ENCODE results near the gene ILK. TPM values are rescaled to one million over a fixed set of nuclear protein-coding genes. Genes with fewer than 3 reads are reported as not detected.

The ILK gene
- total RNA-seq, 1 experiment from 2014 or later = 86.5 TPM

DNA sequence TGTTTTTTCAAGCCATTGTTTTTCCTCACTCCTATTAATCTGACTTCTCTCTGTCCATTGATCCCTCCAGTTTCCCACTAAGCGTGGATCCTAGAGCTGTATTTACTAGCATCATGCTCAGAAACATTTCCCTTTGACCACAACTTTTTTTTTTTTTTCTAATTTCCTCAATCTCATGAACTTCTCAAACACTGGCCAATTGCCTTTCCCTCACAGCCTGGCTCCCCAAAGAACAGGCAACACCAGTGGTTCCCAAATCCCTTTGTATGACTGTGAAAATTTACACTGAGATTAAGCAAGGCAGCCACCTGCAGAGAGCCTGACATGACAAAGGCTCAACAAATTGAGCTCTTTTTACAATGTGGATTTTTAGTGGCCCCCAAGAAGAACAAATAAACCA lies 17.1 kb downstream of the ILK start:
- Histone ChIP-seq H3K4me1 (ENCODE audit: insufficient read depth, low read length, poor library complexity, severe bottlenecking) (peaks cover 10% of the 10 kb centered on the region), H3K9me3 (ENCODE audit: low read depth, low read length, poor library complexity, severe bottlenecking) (no peaks in the 10 kb centered on the region), H3K4me3 (ENCODE audit: low read depth, low read length, poor library complexity, severe bottlenecking) (no peak overlapping the region), H3K27ac (ENCODE audit: low read depth, low read length, poor library complexity, severe bottlenecking) (no peak overlapping the region), H3K27me3 (replicated peaks; ENCODE audit: insufficient read depth, low read depth, low read length, poor library complexity) (no peaks in the 10 kb centered on the region), H3K36me3 (ENCODE audit: insufficient read depth, low read length, poor library complexity, severe bottlenecking) (no peaks in the 10 kb centered on the region)
- ChIA-PET POLR2A (ENCODE audit: low non-redundant PET) (no interaction called here), CTCF (no interaction called here)
- no TSS peak for BruUV-seq (replicated peaks)
- TF ChIP-seq, protein P1, sequence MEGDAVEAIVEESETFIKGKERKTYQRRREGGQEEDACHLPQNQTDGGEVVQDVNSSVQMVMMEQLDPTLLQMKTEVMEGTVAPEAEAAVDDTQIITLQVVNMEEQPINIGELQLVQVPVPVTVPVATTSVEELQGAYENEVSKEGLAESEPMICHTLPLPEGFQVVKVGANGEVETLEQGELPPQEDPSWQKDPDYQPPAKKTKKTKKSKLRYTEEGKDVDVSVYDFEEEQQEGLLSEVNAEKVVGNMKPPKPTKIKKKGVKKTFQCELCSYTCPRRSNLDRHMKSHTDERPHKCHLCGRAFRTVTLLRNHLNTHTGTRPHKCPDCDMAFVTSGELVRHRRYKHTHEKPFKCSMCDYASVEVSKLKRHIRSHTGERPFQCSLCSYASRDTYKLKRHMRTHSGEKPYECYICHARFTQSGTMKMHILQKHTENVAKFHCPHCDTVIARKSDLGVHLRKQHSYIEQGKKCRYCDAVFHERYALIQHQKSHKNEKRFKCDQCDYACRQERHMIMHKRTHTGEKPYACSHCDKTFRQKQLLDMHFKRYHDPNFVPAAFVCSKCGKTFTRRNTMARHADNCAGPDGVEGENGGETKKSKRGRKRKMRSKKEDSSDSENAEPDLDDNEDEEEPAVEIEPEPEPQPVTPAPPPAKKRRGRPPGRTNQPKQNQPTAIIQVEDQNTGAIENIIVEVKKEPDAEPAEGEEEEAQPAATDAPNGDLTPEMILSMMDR (conservative IDR thresholded peaks at IDR 0.05; ENCODE audit: low read depth, low read length) = no peak
- no peak for TF ChIP-seq EZH2 (IDR thresholded peaks at IDR 0.05; ENCODE audit: borderline replicate concordance, low read depth, low read length, poor library complexity, severe bottlenecking)
- intact Hi-C loops (cut with micrococcal nuclease; ENCODE audit: unreplicated experiment) = no loop called here
- DNase-seq (ENCODE audit: low spot score) = peak; percentile 4

DNA sequence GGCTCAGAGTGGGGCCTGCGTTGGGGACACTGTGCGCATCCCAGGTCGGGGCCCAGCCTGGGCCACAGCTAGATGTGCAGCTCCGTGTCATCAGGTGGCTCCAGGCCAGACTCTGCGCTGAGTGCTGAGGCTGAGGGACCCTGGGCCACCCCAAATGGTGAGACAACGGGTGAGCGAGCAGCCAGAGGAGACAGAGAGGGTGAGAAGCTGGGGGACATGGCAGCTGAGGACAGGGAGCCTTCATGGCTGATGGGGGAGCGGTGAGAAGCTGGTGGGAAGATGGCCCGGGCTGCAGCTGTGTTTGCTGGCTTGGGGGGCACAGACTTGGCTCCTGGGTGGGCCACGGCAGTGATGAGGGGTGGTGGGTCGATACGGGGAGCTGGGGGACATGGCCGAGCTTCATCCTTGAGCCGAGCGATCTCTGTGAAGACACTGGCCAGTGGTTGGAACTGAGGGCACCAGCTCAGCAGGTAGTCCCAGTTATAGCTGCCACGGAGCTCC lies 18.2 kb downstream of the ILK start:
- Histone ChIP-seq H3K36me3 (ENCODE audit: insufficient read depth, low read length, poor library complexity, severe bottlenecking) (no peaks in the 10 kb centered on the region), H3K4me1 (ENCODE audit: insufficient read depth, low read length, poor library complexity, severe bottlenecking) (peaks cover 10% of the 10 kb centered on the region), H3K9me3 (ENCODE audit: low read depth, low read length, poor library complexity, severe bottlenecking) (no peaks in the 10 kb centered on the region), H3K4me3 (ENCODE audit: low read depth, low read length, poor library complexity, severe bottlenecking) (no peak overlapping the region), H3K27me3 (replicated peaks; ENCODE audit: insufficient read depth, low read depth, low read length, poor library complexity) (no peaks in the 10 kb centered on the region), H3K27ac (ENCODE audit: low read depth, low read length, poor library complexity, severe bottlenecking) (no peak overlapping the region)
- no peak for TF ChIP-seq EZH2 (IDR thresholded peaks at IDR 0.05; ENCODE audit: borderline replicate concordance, low read depth, low read length, poor library complexity, severe bottlenecking)
- TF ChIP-seq, protein P1 (conservative IDR thresholded peaks at IDR 0.05; ENCODE audit: low read depth, low read length) = no peak
- no TSS peak for BruUV-seq (replicated peaks)
- ChIA-PET POLR2A (ENCODE audit: low non-redundant PET) (interaction anchor here (0.6 kb wide), 1 partner anchor 264 kb away, joined by 3 read pairs; no protein-coding TSS in a partner anchor), CTCF (no interaction called here)
- DNase-seq (ENCODE audit: low spot score) = no peak
- intact Hi-C loops (cut with micrococcal nuclease; ENCODE audit: unreplicated experiment) = no loop called here

DNA sequence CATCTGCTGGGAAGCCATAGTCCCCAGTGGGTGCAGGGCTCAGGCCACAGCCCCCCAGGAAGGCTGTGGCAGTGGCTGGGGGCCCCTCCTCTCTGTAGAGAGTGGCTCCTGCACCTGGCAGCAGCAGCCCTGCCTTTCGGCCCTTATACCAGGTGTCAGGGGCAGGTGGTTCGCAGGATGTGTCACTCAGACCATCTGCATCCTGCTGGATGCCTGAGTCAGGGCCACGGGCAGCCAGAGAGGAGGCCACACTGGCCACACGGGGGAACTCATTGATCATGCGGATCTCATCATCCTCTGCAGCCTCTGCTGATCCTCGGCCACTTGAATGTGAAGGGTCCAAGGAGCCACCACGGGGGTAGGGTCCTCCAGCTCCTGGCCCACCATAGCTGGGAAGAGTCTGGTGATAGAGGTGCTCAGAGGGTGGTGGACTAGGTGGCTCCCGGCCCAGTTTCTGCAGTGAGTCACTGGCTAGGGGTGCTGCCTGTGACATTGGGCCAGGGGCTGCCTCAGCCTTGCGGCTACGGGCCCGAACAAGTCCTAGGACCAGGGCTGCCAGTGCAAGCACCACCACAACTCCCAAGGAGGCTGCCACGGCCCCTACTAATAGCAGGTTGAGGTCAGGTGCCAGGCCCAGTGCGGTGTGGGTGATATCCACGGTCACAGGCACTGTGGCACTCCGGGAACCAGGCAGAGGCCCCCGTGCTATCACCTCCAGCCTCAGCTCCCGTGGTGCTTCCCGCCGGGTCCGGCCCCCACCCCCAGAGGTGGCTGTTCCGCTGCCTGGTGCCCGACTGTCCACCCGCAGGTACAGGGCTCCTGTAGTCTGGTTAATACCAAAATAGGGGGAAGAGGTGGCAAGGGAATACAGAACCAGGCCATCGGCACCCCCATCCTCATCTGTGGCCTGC lies 18.9 kb downstream of the ILK start:
- POLR2A ChIA-PET (ENCODE audit: low non-redundant PET) = no interaction called here
- Histone ChIP-seq H3K4me3 (ENCODE audit: low read depth, low read length, poor library complexity, severe bottlenecking) (no peak overlapping the region), H3K9me3 (ENCODE audit: low read depth, low read length, poor library complexity, severe bottlenecking) (no peaks in the 10 kb centered on the region), H3K27ac (ENCODE audit: low read depth, low read length, poor library complexity, severe bottlenecking) (no peak overlapping the region), H3K27me3 (replicated peaks; ENCODE audit: insufficient read depth, low read depth, low read length, poor library complexity) (no peaks in the 10 kb centered on the region), H3K36me3 (ENCODE audit: insufficient read depth, low read length, poor library complexity, severe bottlenecking) (no peaks in the 10 kb centered on the region), H3K4me1 (ENCODE audit: insufficient read depth, low read length, poor library complexity, severe bottlenecking) (peaks cover 6% of the 10 kb centered on the region)
- CTCF ChIA-PET = no interaction called here
- TF ChIP-seq, protein P1 (conservative IDR thresholded peaks at IDR 0.05; ENCODE audit: low read depth, low read length) = no peak
- TF ChIP-seq EZH2 (IDR thresholded peaks at IDR 0.05; ENCODE audit: borderline replicate concordance, low read depth, low read length, poor library complexity, severe bottlenecking) = no peak
- no TSS peak for BruUV-seq (replicated peaks)
- no peak for DNase-seq (ENCODE audit: low spot score)
- intact Hi-C loops (cut with micrococcal nuclease; ENCODE audit: unreplicated experiment) = no loop called here
